IMR-90 (cell line): Measurements from ENCODE around the gene GADL1.

ENCODE experiments used
- CEBPB ChIP-seq: IDR thresholded peaks from 2 replicates; pipeline ENCODE4 v1.6.1; 2012; ENCODE audit warnings: low read depth, low read length, improper control_type of control experiment
- ELK1 ChIP-seq: fragments of 150-350 bp; IDR thresholded peaks from 2 replicates; pipeline ENCODE4 v1.6.1; 2016; ENCODE audit warnings: low read depth, mild to moderate bottlenecking, low read length, moderate library complexity, borderline replicate concordance
- MAFK ChIP-seq: IDR thresholded peaks from 2 replicates; pipeline ENCODE4 v1.6.1; 2012; ENCODE audit warnings: low read depth, low read length, improper control_type of control experiment
- MAZ ChIP-seq: IDR thresholded peaks from 2 replicates; pipeline ENCODE4 v1.6.1; 2012; ENCODE audit warnings: low read depth, mild to moderate bottlenecking, low read length, improper control_type of control experiment, moderate library complexity, borderline replicate concordance
- POLR2A ChIP-seq: IDR thresholded peaks from 2 replicates; pipeline ENCODE4 v1.6.1; 2012; ENCODE audit warnings: mild to moderate bottlenecking, low read depth, low read length
- RCOR1 ChIP-seq: IDR thresholded peaks from 2 replicates; pipeline ENCODE4 v1.6.1; 2012; ENCODE audit warnings: mild to moderate bottlenecking, low read length, improper control_type of control experiment; ENCODE audit not compliant: insufficient replicate concordance
- RFX5 ChIP-seq: IDR thresholded peaks from 2 replicates; pipeline ENCODE4 v1.8.0; 2012; ENCODE audit warnings: low read depth, mild to moderate bottlenecking, low read length, moderate library complexity
- SMC3 ChIP-seq: fragments of 150-350 bp; IDR thresholded peaks from 2 replicates; pipeline ENCODE4 v1.6.1; 2016; ENCODE audit warnings: low read depth, mild to moderate bottlenecking, antibody characterized with exemption, low read length, moderate library complexity
- TF ChIP-seq, protein P1 (sequence below): conservative IDR thresholded peaks from 2 replicates; pipeline ENCODE4 v1.5.1; 2012; ENCODE audit warnings: mild to moderate bottlenecking, low read depth, low read length, improper control_type of control experiment

DNA sequence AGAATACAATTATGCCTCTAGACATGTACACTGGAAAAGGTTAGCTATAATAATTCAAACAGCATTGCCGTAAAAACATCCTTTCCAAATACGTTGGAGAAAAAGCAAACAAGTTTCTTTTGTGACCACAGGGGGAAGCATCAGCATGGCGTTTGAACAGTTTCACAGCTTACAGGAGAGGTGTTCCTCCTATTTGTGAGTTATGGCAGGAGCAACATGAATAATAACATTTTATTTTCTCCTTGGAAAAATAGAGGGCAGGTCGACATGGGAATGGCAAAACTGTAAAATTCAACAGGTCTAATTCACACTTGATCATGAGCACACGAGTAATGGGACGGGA, 39.7 kb upstream of the GADL1 start:
- TF ChIP-seq, protein P1, sequence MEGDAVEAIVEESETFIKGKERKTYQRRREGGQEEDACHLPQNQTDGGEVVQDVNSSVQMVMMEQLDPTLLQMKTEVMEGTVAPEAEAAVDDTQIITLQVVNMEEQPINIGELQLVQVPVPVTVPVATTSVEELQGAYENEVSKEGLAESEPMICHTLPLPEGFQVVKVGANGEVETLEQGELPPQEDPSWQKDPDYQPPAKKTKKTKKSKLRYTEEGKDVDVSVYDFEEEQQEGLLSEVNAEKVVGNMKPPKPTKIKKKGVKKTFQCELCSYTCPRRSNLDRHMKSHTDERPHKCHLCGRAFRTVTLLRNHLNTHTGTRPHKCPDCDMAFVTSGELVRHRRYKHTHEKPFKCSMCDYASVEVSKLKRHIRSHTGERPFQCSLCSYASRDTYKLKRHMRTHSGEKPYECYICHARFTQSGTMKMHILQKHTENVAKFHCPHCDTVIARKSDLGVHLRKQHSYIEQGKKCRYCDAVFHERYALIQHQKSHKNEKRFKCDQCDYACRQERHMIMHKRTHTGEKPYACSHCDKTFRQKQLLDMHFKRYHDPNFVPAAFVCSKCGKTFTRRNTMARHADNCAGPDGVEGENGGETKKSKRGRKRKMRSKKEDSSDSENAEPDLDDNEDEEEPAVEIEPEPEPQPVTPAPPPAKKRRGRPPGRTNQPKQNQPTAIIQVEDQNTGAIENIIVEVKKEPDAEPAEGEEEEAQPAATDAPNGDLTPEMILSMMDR = peak; percentile 41
- TF ChIP-seq ELK1 (no peak), POLR2A (no peak), MAZ (no peak), SMC3 (no peak), CEBPB (no peak), RCOR1 (no peak), RFX5 (no peak), MAFK (no peak)
